Ovary (tissue), 3 donors: ENCODE data around the gene BLTP2.

ENCODE experiments used
- CTCF ChIP-seq, 3 donors: fragments of 450-650 bp in 2 of 3; fragments of 200-600 bp in 1 of 3; IDR thresholded peaks; one replicate each; pipeline versions ENCODE4 v1.5.1 to v1.8.0; 2016 to 2022; ENCODE audit warnings: antibody characterized with exemption in 3 of 3, mild to moderate bottlenecking in 1 of 3
- EP300 ChIP-seq: sonication (generic); formaldehyde crosslinking; IDR thresholded peaks from one replicate; pipeline ENCODE4 v1.6.1; 2017; ENCODE audit warnings: antibody characterized with exemption
- POLR2A ChIP-seq: fragments of 450-650 bp; IDR thresholded peaks from one replicate; pipeline ENCODE4 v1.6.1; 2017; ENCODE audit warnings: antibody characterized with exemption, mild to moderate bottlenecking, moderate library complexity
- donor health status: DM: no; HTN: no; CAD: no.

DNA sequence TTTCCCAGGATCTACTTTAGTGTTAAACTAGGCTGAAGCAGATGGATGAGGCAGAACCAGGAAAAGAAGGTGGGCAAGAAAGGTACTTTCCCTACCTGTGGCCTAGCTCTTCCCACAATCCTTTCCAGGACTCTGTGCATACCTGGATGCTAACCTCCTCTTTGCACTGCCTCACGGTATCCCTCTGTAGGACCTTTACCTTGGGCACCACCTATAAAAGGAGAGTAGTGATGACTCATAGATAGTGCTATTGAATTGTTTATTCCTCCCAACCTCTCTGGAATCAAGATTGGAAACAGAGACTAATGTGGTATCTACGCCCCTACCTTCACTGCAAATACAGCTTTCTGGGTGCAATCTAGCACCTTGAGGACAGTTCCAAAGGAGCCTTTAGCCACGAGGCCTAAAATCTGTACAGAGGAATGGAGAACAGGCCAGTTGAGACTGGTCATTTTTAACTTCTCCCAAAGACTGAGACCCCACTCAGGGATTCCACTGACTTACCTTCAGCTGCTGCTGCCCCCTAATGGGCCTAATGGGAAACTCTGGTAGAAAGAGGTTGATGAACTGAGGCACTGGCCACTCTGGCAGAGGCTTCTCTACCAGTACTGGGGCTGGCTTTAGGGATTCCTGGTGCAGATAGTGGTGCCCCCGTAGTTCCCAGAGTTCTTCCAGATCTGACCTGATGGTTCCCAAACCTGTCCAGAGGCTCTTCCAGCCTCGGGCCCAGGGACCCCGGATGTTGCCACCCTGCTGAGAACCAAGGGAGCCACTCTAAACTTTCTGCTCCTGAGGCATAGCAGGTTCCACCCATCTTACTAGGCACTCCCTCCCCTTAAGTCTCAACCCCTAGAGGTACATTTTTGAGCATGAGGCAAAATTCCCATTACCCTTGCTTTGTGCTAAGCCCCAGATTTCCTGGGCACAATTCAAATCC is 31.8 kb downstream of the BLTP2 start:
- TF ChIP-seq CTCF (IDR thresholded peaks at IDR 0.05) (peak; percentile 12 to 48 (median 38)), POLR2A (no peak), EP300 (no peak)
